Measurements from ENCODE around the gene MET.

- TF ChIP-seq POLR2A (IDR thresholded peaks at IDR 0.05; ENCODE audit: low read length) (no peak), GATA1 (IDR thresholded peaks at IDR 0.05; ENCODE audit: low read depth, low read length) (no peak)
Measured at GRCh38 chr7:116810267-116811116, 138.5 kb downstream of the MET start.

Data from erythroblast (primary cell).